Measurements from ENCODE around the gene PDCD2L.

- TF ChIP-seq ZNF610 (tag by site-specific recombination; IDR thresholded peaks at IDR 0.05; ENCODE audit: borderline replicate concordance): no peak
- no peak for TF ChIP-seq ZNF521 (tag by site-specific recombination; IDR thresholded peaks at IDR 0.05)
- no peak for TF ChIP-seq ZNF645 (tag by site-specific recombination; IDR thresholded peaks at IDR 0.05)
- TF ChIP-seq REST (tag by site-specific recombination; IDR thresholded peaks at IDR 0.05): no peak
- no peak for TF ChIP-seq ZNF501 (tag by site-specific recombination; IDR thresholded peaks at IDR 0.05)
- TF ChIP-seq YY1 (tag by site-specific recombination; IDR thresholded peaks at IDR 0.05): no peak
- TF ChIP-seq CTCF (tag by site-specific recombination; IDR thresholded peaks at IDR 0.05): no peak
- TF ChIP-seq TCF7L2 (IDR thresholded peaks at IDR 0.05; ENCODE audit: borderline replicate concordance, low read depth, low read length): no peak
Observed at GRCh38 chr19:34375598-34375997, 28.6 kb upstream of the PDCD2L start.
